ENCODE measurements around the gene OR10H5. TPM values are rescaled to one million over a fixed set of nuclear protein-coding genes. Genes with fewer than 3 reads are reported as not detected.

The OR10H5 gene
- total RNA-seq (2014; rRNA removed; shearing (Covaris generic)) (not detected in 2 replicates), total RNA-seq (2022) (not detected in 2 replicates), Bru-seq, nascent RNA (not detected), BruChase-seq, experiment 1, labeled RNA remaining after a 6-hour chase (not detected), BruChase-seq, experiment 2, labeled RNA remaining after a 2-hour chase (not detected)
- long read RNA-seq, result 0 reads

GRCh38 chr19:15787611-15788155 is at the start of gene OR10H5:
Gene OR10H5, plus strand, starts transcription at chr19:15787661. Its CDS starts 6,388 bp downstream, at chr19:15794049.
- Histone ChIP-seq H3K79me2 (ENCODE audit: insufficient read depth, low read depth, low read length) (no peaks in the 10 kb centered on the region), H3K9me3 (ENCODE audit: low read length) (no peaks in the 10 kb centered on the region), H3K9me2 (ENCODE audit: insufficient read depth, low read length) (no peaks in the 10 kb centered on the region), H4K20me1 (ENCODE audit: insufficient read depth, low read length) (no peaks in the 10 kb centered on the region), H3K4me3 (ENCODE audit: low read depth, low read length, poor library complexity, severe bottlenecking) (no peak within 1 kb of the TSS), H2AFZ (ENCODE audit: low read length) (no peak within 1 kb of the TSS), H3K36me3 (ENCODE audit: insufficient read depth, low read length) (no peaks in the 10 kb centered on the region), H3K4me1 (ENCODE audit: insufficient read depth, low read length, poor library complexity, severe bottlenecking) (no peaks in the 10 kb centered on the region), H3K4me2 (ENCODE audit: low read length) (no peak within 1 kb of the TSS), H3K27ac (ENCODE audit: low read depth, low read length, poor library complexity, severe bottlenecking) (no peak within 1 kb of the TSS)
- ChIA-PET CTCF (ENCODE audit: unreplicated experiment) (no interaction called here), POLR2A (no interaction called here)
- no peak for TF ChIP-seq EZH2phosphoT487 (IDR thresholded peaks at IDR 0.05; ENCODE audit: borderline replicate concordance, low read depth, low read length)
- no peak for TF ChIP-seq CTCF (conservative IDR thresholded peaks at IDR 0.05; ENCODE audit: low read length)
- intact Hi-C loops (cut with micrococcal nuclease; ENCODE audit: unreplicated experiment), result no loop called here
- no peak for DNase-seq (ENCODE audit: low spot score)
- BruUV-seq (replicated peaks), result no TSS peak

GRCh38 chr19:15737722-15738121 is 49.7 kb upstream of the OR10H5 start, which contains the start of gene OR10H3:
Gene OR10H3, plus strand, starts transcription at chr19:15737985. Its CDS starts 3,408 bp downstream, at chr19:15741393.
- no peak within 1 kb of the TSS for H2AFZ ChIP-seq (ENCODE audit: low read length)
- no peak within 1 kb of the TSS for H3K4me2 ChIP-seq (ENCODE audit: low read length)
- H3K9me2 ChIP-seq (ENCODE audit: insufficient read depth, low read length), result no peaks in the 10 kb centered on the region
- no peaks in the 10 kb centered on the region for H3K4me1 ChIP-seq (ENCODE audit: insufficient read depth, low read length, poor library complexity, severe bottlenecking)
- ChIA-PET CTCF (ENCODE audit: unreplicated experiment) (no interaction called here), POLR2A (interaction anchor here (0.6 kb wide), 1 partner anchor 441 kb away, joined by 3 read pairs; no protein-coding TSS in a partner anchor)
- H3K9me3 ChIP-seq (ENCODE audit: low read length), result peaks cover 13% of the 10 kb centered on the region
- no peaks in the 10 kb centered on the region for H3K36me3 ChIP-seq (ENCODE audit: insufficient read depth, low read length)
- no TSS peak for BruUV-seq (replicated peaks)
- intact Hi-C loops (cut with micrococcal nuclease; ENCODE audit: unreplicated experiment), result no loop called here
- no peak for DNase-seq (ENCODE audit: low spot score)
- no peak within 1 kb of the TSS for H3K27ac ChIP-seq (ENCODE audit: low read depth, low read length, poor library complexity, severe bottlenecking)
- H3K4me3 ChIP-seq (ENCODE audit: low read depth, low read length, poor library complexity, severe bottlenecking), result no peak within 1 kb of the TSS
- no peak for TF ChIP-seq EZH2phosphoT487 (IDR thresholded peaks at IDR 0.05; ENCODE audit: borderline replicate concordance, low read depth, low read length)
- no peak for TF ChIP-seq CTCF (conservative IDR thresholded peaks at IDR 0.05; ENCODE audit: low read length)
- no peaks in the 10 kb centered on the region for H4K20me1 ChIP-seq (ENCODE audit: insufficient read depth, low read length)
- no peaks in the 10 kb centered on the region for H3K79me2 ChIP-seq (ENCODE audit: insufficient read depth, low read depth, low read length)

- POLR2A ChIA-PET, result no interaction called here
These were observed 46.7 kb upstream of the OR10H5 start for GRCh38 chr19:15740785-15741184.

More at GRCh38 chr19:15740785-15741184, 46.7 kb upstream of the OR10H5 start:
- DNase-seq (ENCODE audit: low spot score), result no peak
- Histone ChIP-seq H3K4me3 (ENCODE audit: low read depth, low read length, poor library complexity, severe bottlenecking) (no peak overlapping the region), H3K27ac (ENCODE audit: low read depth, low read length, poor library complexity, severe bottlenecking) (no peak overlapping the region), H3K4me1 (ENCODE audit: insufficient read depth, low read length, poor library complexity, severe bottlenecking) (no peaks in the 10 kb centered on the region), H3K9me3 (ENCODE audit: low read length) (peaks cover 13% of the 10 kb centered on the region), H4K20me1 (ENCODE audit: insufficient read depth, low read length) (no peaks in the 10 kb centered on the region), H3K4me2 (ENCODE audit: low read length) (no peak overlapping the region), H3K9me2 (ENCODE audit: insufficient read depth, low read length) (no peaks in the 10 kb centered on the region), H3K79me2 (ENCODE audit: insufficient read depth, low read depth, low read length) (no peaks in the 10 kb centered on the region), H2AFZ (ENCODE audit: low read length) (no peak overlapping the region), H3K36me3 (ENCODE audit: insufficient read depth, low read length) (no peaks in the 10 kb centered on the region)
- CTCF ChIA-PET (ENCODE audit: unreplicated experiment), result no interaction called here
- no peak for TF ChIP-seq EZH2phosphoT487 (IDR thresholded peaks at IDR 0.05; ENCODE audit: borderline replicate concordance, low read depth, low read length)
- TF ChIP-seq CTCF (conservative IDR thresholded peaks at IDR 0.05; ENCODE audit: low read length), result no peak
- no TSS peak for BruUV-seq (replicated peaks)
- intact Hi-C loops (cut with micrococcal nuclease; ENCODE audit: unreplicated experiment), result no loop called here

Data from OCI-LY7 (cell line).